IPS-18a (cell line): Measurements from ENCODE around the gene FRAS1.

Experiments used
- H3K27ac ChIP-seq: one replicate; pipeline ENCODE4 v1.5.1; 2013; ENCODE audit warnings: low read length
- H3K27me3 ChIP-seq: one replicate; pipeline ENCODE4 v1.6.1; 2013; ENCODE audit warnings: mild to moderate bottlenecking, low read length; ENCODE audit not compliant: control insufficient read depth, insufficient read depth
- H3K36me3 ChIP-seq: one replicate; pipeline ENCODE4 v1.6.1; 2013; ENCODE audit warnings: low read depth, low read length; ENCODE audit not compliant: control insufficient read depth
- H3K4me1 ChIP-seq: one replicate; pipeline ENCODE4 v1.6.1; 2013; ENCODE audit warnings: low read depth, low read length; ENCODE audit not compliant: control insufficient read depth
- H3K4me3 ChIP-seq: one replicate; pipeline ENCODE4 v1.5.1; 2013; ENCODE audit warnings: low read length
- H3K9ac ChIP-seq: one replicate; pipeline ENCODE4 v1.6.1; 2013; ENCODE audit warnings: mild to moderate bottlenecking, low read length, moderate library complexity
- H3K9me3 ChIP-seq: one replicate; pipeline ENCODE4 v1.6.1; 2013; ENCODE audit warnings: low read depth, low read length; ENCODE audit not compliant: control insufficient read depth

Gene FRAS1

GRCh38 chr4:78342125-78342524 lies 285.0 kb downstream of the FRAS1 start:
- H3K4me1 ChIP-seq, result peaks cover 3% of the 10 kb centered on the region
- no peaks in the 10 kb centered on the region for H3K27me3 ChIP-seq
- H3K9me3 ChIP-seq, result no peaks in the 10 kb centered on the region
- no peak overlapping the region for H3K4me3 ChIP-seq
- no peak overlapping the region for H3K9ac ChIP-seq
- no peak overlapping the region for H3K27ac ChIP-seq
- H3K36me3 ChIP-seq, result peaks cover 24% of the 10 kb centered on the region

GRCh38 chr4:78343682-78344081 lies 286.6 kb downstream of the FRAS1 start:
- Histone ChIP-seq H3K4me1 (no peaks in the 10 kb centered on the region), H3K9me3 (no peaks in the 10 kb centered on the region), H3K27ac (no peak overlapping the region), H3K36me3 (peaks cover 9% of the 10 kb centered on the region), H3K9ac (no peak overlapping the region), H3K27me3 (no peaks in the 10 kb centered on the region), H3K4me3 (no peak overlapping the region)

- Histone ChIP-seq H3K4me3 (no peak overlapping the region), H3K9me3 (no peaks in the 10 kb centered on the region), H3K4me1 (no peaks in the 10 kb centered on the region), H3K27me3 (no peaks in the 10 kb centered on the region), H3K36me3 (peaks cover 8% of the 10 kb centered on the region), H3K9ac (no peak overlapping the region), H3K27ac (no peak overlapping the region)
Measured at GRCh38 chr4:78345237-78345636, 288.1 kb downstream of the FRAS1 start.

DNA sequence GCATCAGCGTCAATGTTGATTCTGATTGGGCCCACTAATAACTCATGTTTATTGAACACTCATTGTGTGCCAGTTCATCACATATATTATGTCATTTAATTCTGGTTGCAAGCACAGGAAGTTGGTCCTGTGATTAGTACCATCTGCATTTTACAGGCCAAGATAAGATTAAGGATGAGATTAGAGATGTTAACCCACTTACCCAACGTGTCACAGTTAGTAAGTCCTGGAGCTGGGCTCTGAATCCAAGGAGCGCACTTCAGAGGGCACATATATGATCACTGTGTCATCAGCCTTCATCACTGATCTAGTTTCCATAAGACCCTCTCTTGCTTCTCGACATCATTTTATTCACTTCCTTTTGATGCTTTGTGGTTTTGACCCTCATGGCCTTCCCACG lies 289.1 kb downstream of the FRAS1 start:
- Histone ChIP-seq H3K9ac (no peak overlapping the region), H3K36me3 (peaks cover under 1% of the 10 kb centered on the region), H3K27ac (no peak overlapping the region), H3K4me3 (no peak overlapping the region), H3K27me3 (no peaks in the 10 kb centered on the region), H3K4me1 (no peaks in the 10 kb centered on the region), H3K9me3 (no peaks in the 10 kb centered on the region)

DNA sequence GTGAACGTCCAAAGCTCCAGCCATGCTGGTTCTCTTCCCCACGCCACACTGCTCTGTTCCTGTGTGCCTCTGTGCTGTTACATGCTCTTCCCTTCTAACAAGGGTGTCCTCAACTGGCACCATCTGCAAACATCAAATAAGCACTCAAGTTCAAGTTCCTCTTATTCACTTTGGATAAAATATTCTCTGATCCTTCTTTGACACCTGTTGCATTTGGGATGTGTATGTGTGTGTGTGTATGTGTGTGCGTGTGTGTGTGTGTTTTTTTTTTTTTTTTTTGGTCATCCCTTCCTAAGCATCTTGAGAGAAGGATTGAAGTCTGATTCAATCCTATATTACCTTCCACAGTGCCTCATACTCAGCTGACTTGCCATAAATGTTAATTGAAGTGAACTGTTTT lies 290.4 kb downstream of the FRAS1 start:
- Histone ChIP-seq H3K27ac (no peak overlapping the region), H3K27me3 (no peaks in the 10 kb centered on the region), H3K4me1 (no peaks in the 10 kb centered on the region), H3K4me3 (no peak overlapping the region), H3K36me3 (no peaks in the 10 kb centered on the region), H3K9ac (no peak overlapping the region), H3K9me3 (no peaks in the 10 kb centered on the region)

DNA sequence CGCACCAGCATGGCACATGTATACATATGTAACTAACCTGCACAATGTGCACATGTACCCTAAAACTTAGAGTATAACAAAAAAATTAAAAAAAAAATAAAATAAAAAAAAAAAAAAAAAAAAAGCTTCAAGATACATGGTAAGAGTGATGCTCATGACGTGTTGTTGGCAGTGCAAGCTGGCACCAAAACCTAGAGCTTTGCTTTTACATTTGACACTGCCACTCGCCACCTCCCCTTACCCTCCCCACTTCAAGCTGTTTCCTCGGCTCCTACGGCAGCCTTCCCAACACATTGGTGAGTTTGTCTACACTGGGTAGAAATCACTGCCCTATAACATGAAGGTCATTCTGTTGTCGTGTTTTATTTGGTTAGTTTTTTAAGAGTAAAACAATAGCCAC lies 296.8 kb downstream of the FRAS1 start:
- H3K27ac ChIP-seq, result no peak overlapping the region
- H3K4me3 ChIP-seq, result no peak overlapping the region
- H3K36me3 ChIP-seq, result no peaks in the 10 kb centered on the region
- H3K27me3 ChIP-seq, result no peaks in the 10 kb centered on the region
- H3K9me3 ChIP-seq, result no peaks in the 10 kb centered on the region
- peaks cover 7% of the 10 kb centered on the region for H3K4me1 ChIP-seq
- H3K9ac ChIP-seq, result no peak overlapping the region

DNA sequence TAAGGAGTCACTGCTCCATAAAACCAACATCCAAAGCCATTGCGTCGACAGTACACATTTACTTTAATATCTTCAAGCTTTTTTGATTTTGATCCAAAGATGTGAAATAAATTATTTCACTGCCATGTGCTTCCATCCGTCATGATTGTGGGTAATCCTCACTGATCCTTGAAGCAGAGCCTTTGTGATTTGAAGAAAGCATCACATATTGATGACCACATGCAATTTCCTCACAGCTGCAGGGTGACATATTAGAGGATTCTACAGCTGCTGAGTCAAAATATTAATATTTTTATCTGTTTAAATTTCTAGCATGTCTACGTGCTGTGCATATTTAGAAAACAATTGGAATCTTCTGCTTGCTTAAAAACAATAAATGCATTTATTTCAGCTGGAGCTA lies 297.7 kb downstream of the FRAS1 start:
- Histone ChIP-seq H3K9me3 (no peaks in the 10 kb centered on the region), H3K4me3 (no peak overlapping the region), H3K9ac (no peak overlapping the region), H3K36me3 (no peaks in the 10 kb centered on the region), H3K4me1 (peaks cover 12% of the 10 kb centered on the region), H3K27me3 (no peaks in the 10 kb centered on the region), H3K27ac (no peak overlapping the region)

GRCh38 chr4:78355306-78355705 lies 298.2 kb downstream of the FRAS1 start:
- Histone ChIP-seq H3K36me3 (no peaks in the 10 kb centered on the region), H3K9ac (no peak overlapping the region), H3K4me3 (no peak overlapping the region), H3K9me3 (no peaks in the 10 kb centered on the region), H3K27me3 (no peaks in the 10 kb centered on the region), H3K27ac (no peak overlapping the region), H3K4me1 (peaks cover 17% of the 10 kb centered on the region)

DNA sequence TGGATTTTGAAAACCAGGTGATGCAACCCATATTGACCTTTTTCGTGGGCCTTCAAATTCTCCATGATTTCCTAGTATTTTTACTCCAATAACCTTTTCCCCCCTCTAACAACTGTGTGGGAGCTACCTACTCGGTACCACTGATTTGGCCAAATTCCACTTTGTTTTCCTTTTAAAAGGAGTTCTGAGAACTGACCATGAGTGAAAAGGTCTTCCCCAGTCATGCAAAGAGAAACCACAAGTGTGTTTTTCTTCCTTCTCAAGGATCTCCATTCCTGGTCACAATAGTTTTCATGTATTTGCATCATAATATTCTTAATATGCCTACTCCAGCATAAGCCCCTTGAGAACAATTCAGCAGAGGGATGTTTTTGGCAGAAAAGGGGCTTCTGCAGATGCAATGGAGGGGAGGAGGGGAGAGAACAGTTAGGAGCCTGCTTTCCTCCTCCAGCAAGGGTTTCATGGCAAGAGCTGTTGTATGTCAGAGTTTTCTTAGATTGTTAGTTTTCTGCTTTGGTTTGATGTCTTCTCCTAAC lies 299.2 kb downstream of the FRAS1 start:
- Histone ChIP-seq H3K27me3 (no peaks in the 10 kb centered on the region), H3K36me3 (no peaks in the 10 kb centered on the region), H3K27ac (no peak overlapping the region), H3K4me1 (peaks cover 27% of the 10 kb centered on the region), H3K4me3 (no peak overlapping the region), H3K9me3 (no peaks in the 10 kb centered on the region), H3K9ac (no peak overlapping the region)

- H3K4me1 ChIP-seq, result peaks cover 35% of the 10 kb centered on the region
- H3K27me3 ChIP-seq, result no peaks in the 10 kb centered on the region
- H3K4me3 ChIP-seq, result no peak overlapping the region
- H3K9me3 ChIP-seq, result no peaks in the 10 kb centered on the region
- H3K27ac ChIP-seq, result no peak overlapping the region
- no peak overlapping the region for H3K9ac ChIP-seq
- H3K36me3 ChIP-seq, result no peaks in the 10 kb centered on the region
Measured at GRCh38 chr4:78357122-78357521, 300.0 kb downstream of the FRAS1 start.

GRCh38 chr4:78360466-78360865 lies 303.3 kb downstream of the FRAS1 start:
- Histone ChIP-seq H3K9me3 (no peaks in the 10 kb centered on the region), H3K9ac (no peak overlapping the region), H3K4me3 (no peak overlapping the region), H3K27ac (no peak overlapping the region), H3K27me3 (no peaks in the 10 kb centered on the region), H3K36me3 (peaks cover 17% of the 10 kb centered on the region), H3K4me1 (peaks cover 42% of the 10 kb centered on the region)

GRCh38 chr4:78361621-78362120 lies 304.5 kb downstream of the FRAS1 start:
- no peak overlapping the region for H3K9ac ChIP-seq
- H3K27me3 ChIP-seq, result no peaks in the 10 kb centered on the region
- H3K36me3 ChIP-seq, result peaks cover 26% of the 10 kb centered on the region
- H3K4me3 ChIP-seq, result no peak overlapping the region
- H3K4me1 ChIP-seq, result peaks cover 35% of the 10 kb centered on the region
- H3K9me3 ChIP-seq, result no peaks in the 10 kb centered on the region
- no peak overlapping the region for H3K27ac ChIP-seq
